CD4-positive, alpha-beta T cell (primary cell): Measurements from ENCODE around the gene U2AF1. TPM values are rescaled to one million over a fixed set of nuclear protein-coding genes. Genes with fewer than 3 reads are reported as not detected.
A peak's percentile ranks its signal among the peaks of the same experiment; 100 is the strongest.
"Not testable (repeated sequence)": the region's sequence is repeated elsewhere in the genome, so short reads cannot be mapped to it uniquely, and the experiment has no call there.

Experiments
- ATAC-seq: fragments of 200-7000 bp; cut with Tn5 transposase; one replicate; pipeline ENCODE4 v1.10.0; 2022; ENCODE audit warnings: mild to moderate bottlenecking; ENCODE audit not compliant: poor library complexity
- CTCF ChIA-PET: fragments of 350-600 bp; sonication (Branson Sonifier 250); formaldehyde crosslinking; loops from one replicate; lab custom pipeline; 2021; ENCODE audit warnings: antibody characterized with exemption, inconsistent platforms; lab: Charles Lee
- POLR2A ChIA-PET: fragments of 350-600 bp; sonication (Branson Sonifier 250); formaldehyde crosslinking; loops from one replicate; lab custom pipeline; 2021; ENCODE audit warnings: antibody characterized with exemption, inconsistent platforms; lab: Charles Lee
- DNase-seq, 14 experiments: peaks; one replicate each; pipeline ENCODE4 v3.0.0-alpha.2; 2013 to 2020; ENCODE audit warnings: mixed read lengths in 2 of 14
- H3K27ac ChIP-seq, 2 donors: one replicate each; pipeline versions ENCODE4 v1.5.1 to v1.7.0; 2013; ENCODE audit warnings: low read length in 2 of 2, low read depth in 1 of 2, mild to moderate bottlenecking in 1 of 2
- H3K27me3 ChIP-seq, 2 experiments: 1 replicate in 1 of 2; 2 replicates in 1 of 2; pipeline versions ENCODE4 v1.6.1 to v1.7.0; 2013; ENCODE audit warnings: low read length in 2 of 2, control low read depth in 1 of 2, mild to moderate bottlenecking in 1 of 2, moderate library complexity in 1 of 2; ENCODE audit not compliant: insufficient read depth in 2 of 2, control insufficient read depth in 1 of 2
- H3K36me3 ChIP-seq: one replicate; pipeline ENCODE4 v1.6.1; 2013; ENCODE audit warnings: low read length, control low read depth; ENCODE audit not compliant: insufficient read depth
- H3K4me1 ChIP-seq: one replicate; pipeline ENCODE4 v1.6.1; 2013; ENCODE audit warnings: low read length, control low read depth; ENCODE audit not compliant: insufficient read depth
- H3K4me3 ChIP-seq: one replicate; pipeline ENCODE4 v1.5.1; 2013; ENCODE audit warnings: mild to moderate bottlenecking, low read length, moderate library complexity
- H3K9me3 ChIP-seq, 2 experiments: 1 replicate in 1 of 2; 2 replicates in 1 of 2; pipeline versions ENCODE4 v1.6.1 to v1.7.0; 2013; ENCODE audit warnings: low read length in 2 of 2, mild to moderate bottlenecking in 2 of 2, control low read depth in 1 of 2, moderate library complexity in 1 of 2; ENCODE audit not compliant: control insufficient read depth in 1 of 2, insufficient read depth in 1 of 2
- H3K27ac Mint-ChIP-seq: one replicate; pipeline ENCODE4 v1.8.0; 2020; ENCODE audit warnings: mixed read lengths
- H3K27me3 Mint-ChIP-seq: one replicate; pipeline ENCODE4 v1.8.0; 2021; ENCODE audit warnings: mixed read lengths
- H3K36me3 Mint-ChIP-seq: one replicate; pipeline ENCODE4 v1.8.0; 2021; ENCODE audit warnings: low read depth, mixed read lengths
- H3K4me1 Mint-ChIP-seq: one replicate; pipeline ENCODE4 v1.8.0; 2021; ENCODE audit warnings: low read depth, mixed read lengths
- H3K4me3 Mint-ChIP-seq: one replicate; pipeline ENCODE4 v1.8.0; 2020; ENCODE audit warnings: mild to moderate bottlenecking, mixed read lengths
- H3K9me3 Mint-ChIP-seq: one replicate; pipeline ENCODE4 v1.8.0; 2020; ENCODE audit warnings: mixed read lengths
- intact Hi-C, 2 experiments: fragments of 100-400 bp; cut with DNase I in 1 of 2; cut with micrococcal nuclease in 1 of 2; formaldehyde crosslinking; loops; one replicate each; pipeline versions ENCODE4 v1.15.1 to v1.9.0; 2023 to 2025; cut with DNase I, micrococcal nuclease
- total RNA-seq, 174 experiments: library from RNA in 2 of 174; stranded (reverse) in 2 of 174; gene quantifications; one replicate each; pipeline ENCODE4 v1.2.3 and lab custom pipeline; 2021 to 2026

Gene U2AF1
- total RNA-seq, 2 experiments from 2014 or later = 12.3 to 13.6 TPM

- DNase-seq, H3K27ac Mint-ChIP-seq, H3K36me3 ChIP-seq, H3K4me3 Mint-ChIP-seq, intact Hi-C loops, H3K4me3 ChIP-seq, H3K27ac ChIP-seq, H3K27me3 Mint-ChIP-seq, H3K27me3 ChIP-seq, H3K4me1 ChIP-seq, H3K36me3 Mint-ChIP-seq, H3K9me3 ChIP-seq, H3K9me3 Mint-ChIP-seq, ATAC-seq, H3K4me1 Mint-ChIP-seq, POLR2A ChIA-PET, CTCF ChIA-PET: not testable (repeated sequence)
Measured at GRCh38 chr21:43134520-43134919, 27.1 kb upstream of the U2AF1 start.

- H3K4me3 ChIP-seq, H3K27ac ChIP-seq, H3K4me1 ChIP-seq, H3K27me3 Mint-ChIP-seq, H3K36me3 Mint-ChIP-seq, H3K4me1 Mint-ChIP-seq, H3K27me3 ChIP-seq, H3K4me3 Mint-ChIP-seq, CTCF ChIA-PET, DNase-seq, H3K36me3 ChIP-seq, H3K9me3 Mint-ChIP-seq, H3K27ac Mint-ChIP-seq, POLR2A ChIA-PET, intact Hi-C loops, ATAC-seq, H3K9me3 ChIP-seq: not testable (repeated sequence)
Measured at GRCh38 chr21:43130094-43130493, 22.7 kb upstream of the U2AF1 start.

- H3K36me3 ChIP-seq, CTCF ChIA-PET, H3K4me1 Mint-ChIP-seq, H3K27ac Mint-ChIP-seq, intact Hi-C loops, H3K4me3 Mint-ChIP-seq, H3K9me3 ChIP-seq, POLR2A ChIA-PET, H3K27me3 ChIP-seq, H3K27me3 Mint-ChIP-seq, H3K36me3 Mint-ChIP-seq, H3K4me1 ChIP-seq, H3K4me3 ChIP-seq, ATAC-seq, DNase-seq, H3K27ac ChIP-seq, H3K9me3 Mint-ChIP-seq: not testable (repeated sequence)
Measured at GRCh38 chr21:43115956-43116355, 8.6 kb upstream of the U2AF1 start.

GRCh38 chr21:43114483-43114882, 7.1 kb upstream of the U2AF1 start:
- H3K9me3 Mint-ChIP-seq, intact Hi-C loops, H3K4me1 Mint-ChIP-seq, H3K9me3 ChIP-seq, H3K36me3 Mint-ChIP-seq, H3K27me3 ChIP-seq, ATAC-seq, H3K4me3 ChIP-seq, H3K27ac Mint-ChIP-seq, H3K27ac ChIP-seq, DNase-seq, POLR2A ChIA-PET, H3K27me3 Mint-ChIP-seq, H3K4me1 ChIP-seq, H3K4me3 Mint-ChIP-seq, CTCF ChIA-PET, H3K36me3 ChIP-seq: not testable (repeated sequence)

GRCh38 chr21:43109006-43109405, 1.6 kb upstream of the U2AF1 start:
- H3K9me3 Mint-ChIP-seq, DNase-seq, H3K27ac ChIP-seq, H3K36me3 ChIP-seq, CTCF ChIA-PET, H3K27ac Mint-ChIP-seq, H3K4me1 ChIP-seq, H3K4me3 ChIP-seq, H3K27me3 ChIP-seq, H3K9me3 ChIP-seq, H3K27me3 Mint-ChIP-seq, POLR2A ChIA-PET, intact Hi-C loops, H3K4me3 Mint-ChIP-seq, H3K36me3 Mint-ChIP-seq, H3K4me1 Mint-ChIP-seq: not testable (repeated sequence)
- ATAC-seq = peak; percentile 52

GRCh38 chr21:43108177-43108576, 807 bp upstream of the U2AF1 start:
- intact Hi-C loops, H3K27ac Mint-ChIP-seq, DNase-seq, H3K4me1 ChIP-seq, CTCF ChIA-PET, H3K27ac ChIP-seq, H3K27me3 ChIP-seq, H3K9me3 Mint-ChIP-seq, ATAC-seq, H3K36me3 Mint-ChIP-seq, H3K4me3 Mint-ChIP-seq, H3K4me3 ChIP-seq, H3K4me1 Mint-ChIP-seq, H3K36me3 ChIP-seq, H3K9me3 ChIP-seq, POLR2A ChIA-PET, H3K27me3 Mint-ChIP-seq: not testable (repeated sequence)

- intact Hi-C loops = not testable (repeated sequence)
- ATAC-seq = peak; percentile 46
Measured at GRCh38 chr21:43107794-43108137, 396 bp upstream of the U2AF1 start.

More at GRCh38 chr21:43107794-43108137, 396 bp upstream of the U2AF1 start:
- H3K27me3 ChIP-seq, H3K4me1 ChIP-seq, H3K4me1 Mint-ChIP-seq, H3K4me3 ChIP-seq, H3K9me3 Mint-ChIP-seq, POLR2A ChIA-PET, H3K27me3 Mint-ChIP-seq, H3K27ac Mint-ChIP-seq, DNase-seq, H3K27ac ChIP-seq, H3K36me3 ChIP-seq, CTCF ChIA-PET, H3K4me3 Mint-ChIP-seq, H3K36me3 Mint-ChIP-seq, H3K9me3 ChIP-seq: not testable (repeated sequence)
